ENCODE data around the gene MBTPS2.
"Not testable (repeated sequence)": the region's sequence is repeated elsewhere in the genome, so short reads cannot be mapped to it uniquely, and the experiment has no call there.

Gene MBTPS2

DNA sequence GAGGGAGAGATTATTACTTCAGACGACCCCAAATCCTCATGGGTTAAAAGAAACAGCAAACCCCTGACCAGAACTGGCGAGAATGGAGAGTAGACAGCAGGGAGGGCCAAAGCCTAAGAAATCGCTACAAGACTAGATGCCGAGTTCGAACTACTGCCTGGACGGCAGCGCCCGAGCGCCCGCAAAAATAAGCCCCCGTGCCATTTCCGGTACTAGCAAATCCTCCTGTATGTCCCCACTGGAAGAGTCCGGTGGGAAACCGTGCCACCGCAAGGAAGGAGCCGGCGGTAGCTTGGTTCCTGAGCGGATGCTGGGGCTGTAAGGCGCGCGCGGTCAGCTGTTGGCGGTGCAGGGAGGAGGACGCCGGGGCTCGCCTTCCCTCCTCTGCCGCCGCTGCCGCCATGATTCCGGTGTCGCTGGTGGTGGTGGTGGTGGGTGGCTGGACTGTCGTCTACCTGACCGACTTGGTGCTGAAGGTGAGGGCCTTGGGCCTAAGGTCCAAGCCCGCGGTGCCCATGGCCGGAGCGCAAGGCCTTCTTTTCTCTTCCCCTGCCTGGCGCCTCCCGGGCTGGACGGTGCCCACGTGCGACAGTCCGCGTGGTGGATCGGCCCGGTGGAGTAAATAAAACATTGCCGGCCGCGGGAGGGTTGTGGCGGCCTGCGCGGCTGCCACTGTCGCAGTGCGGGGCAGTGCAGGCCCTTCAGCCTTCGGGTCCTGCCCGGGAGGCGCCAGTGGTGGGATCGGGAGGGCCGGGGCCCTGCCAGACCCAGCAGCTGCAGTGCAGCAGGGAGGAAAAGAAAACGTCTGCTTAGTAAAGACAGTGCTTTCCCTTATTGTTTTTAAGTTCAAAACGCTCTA, at the start of gene MBTPS2:
Gene MBTPS2 (plus strand): TSS at position 284 of the 859 bp plus-strand sequence. CDS start 118 bp downstream, at position 402.
- peak; percentile 63 for DNase-seq (ENCODE audit: low read depth)

DNA sequence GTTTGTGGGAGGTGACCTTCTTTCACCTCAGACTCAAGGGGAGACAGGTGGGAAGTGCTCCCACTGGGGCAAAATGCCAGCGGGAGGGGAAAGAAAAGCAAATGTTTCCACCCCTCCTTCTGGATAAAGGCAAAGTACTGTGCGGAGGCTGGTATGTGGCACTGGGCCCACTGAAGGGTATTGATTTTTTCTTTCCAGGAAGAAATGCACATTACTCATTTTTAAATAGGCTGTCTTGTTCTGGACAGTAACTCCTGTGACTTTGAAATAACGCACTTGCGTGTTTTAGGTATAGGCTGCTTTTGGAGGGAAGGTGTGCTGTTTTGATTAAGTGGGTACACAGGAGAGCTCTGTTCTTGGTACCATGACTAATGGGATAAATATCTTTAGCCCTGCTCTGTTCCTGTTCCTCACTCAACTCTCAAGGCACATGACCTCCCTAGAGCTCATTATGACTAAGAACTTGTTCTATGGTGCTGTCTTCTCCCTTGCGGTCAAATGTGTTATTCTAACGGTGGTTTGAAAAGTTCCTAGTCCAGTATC, 40.7 kb upstream of the MBTPS2 start:
- no peak for DNase-seq (ENCODE audit: low read depth)

DNA sequence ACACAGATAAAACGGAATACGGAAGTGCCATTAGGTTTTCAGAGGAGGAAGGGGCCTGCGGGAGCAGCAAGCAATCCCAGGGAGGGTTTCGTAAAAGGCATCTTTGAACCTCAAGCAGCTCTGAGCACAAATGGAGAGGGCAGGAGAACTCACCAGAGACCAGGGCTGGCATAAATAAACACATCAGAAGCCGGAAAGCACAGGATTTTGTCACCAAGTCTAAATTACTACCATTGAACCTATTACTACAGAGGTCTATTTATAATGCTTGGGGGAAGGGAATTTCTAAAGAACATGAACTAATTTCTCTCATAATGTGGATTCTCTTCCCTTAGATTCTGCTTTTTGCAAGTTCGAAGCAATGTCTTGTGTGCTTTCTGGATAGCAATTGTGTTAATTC, 39.6 kb upstream of the MBTPS2 start:
- no peak for DNase-seq (ENCODE audit: low read depth)

DNA sequence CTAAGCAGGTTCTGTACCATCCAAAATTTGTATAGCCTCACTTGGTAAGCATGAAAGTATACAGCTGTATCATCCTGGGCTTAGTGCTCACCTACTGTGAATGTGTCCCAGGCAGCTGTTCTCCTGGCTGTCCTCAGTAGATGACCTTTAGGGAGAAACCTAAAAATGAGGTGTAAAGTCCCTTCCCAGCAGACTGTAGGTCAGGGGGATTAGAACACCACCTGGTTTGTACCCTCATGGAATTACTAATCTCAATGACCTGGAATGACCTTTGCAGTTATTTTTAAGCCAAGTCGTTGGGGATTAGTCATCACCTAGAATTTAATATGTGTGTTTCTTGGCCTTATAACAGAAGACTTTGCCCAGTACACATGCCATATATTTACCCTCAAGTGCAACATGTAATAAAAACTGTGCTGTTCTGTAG, 39.1 kb upstream of the MBTPS2 start:
- no peak for DNase-seq (ENCODE audit: low read depth)

DNA sequence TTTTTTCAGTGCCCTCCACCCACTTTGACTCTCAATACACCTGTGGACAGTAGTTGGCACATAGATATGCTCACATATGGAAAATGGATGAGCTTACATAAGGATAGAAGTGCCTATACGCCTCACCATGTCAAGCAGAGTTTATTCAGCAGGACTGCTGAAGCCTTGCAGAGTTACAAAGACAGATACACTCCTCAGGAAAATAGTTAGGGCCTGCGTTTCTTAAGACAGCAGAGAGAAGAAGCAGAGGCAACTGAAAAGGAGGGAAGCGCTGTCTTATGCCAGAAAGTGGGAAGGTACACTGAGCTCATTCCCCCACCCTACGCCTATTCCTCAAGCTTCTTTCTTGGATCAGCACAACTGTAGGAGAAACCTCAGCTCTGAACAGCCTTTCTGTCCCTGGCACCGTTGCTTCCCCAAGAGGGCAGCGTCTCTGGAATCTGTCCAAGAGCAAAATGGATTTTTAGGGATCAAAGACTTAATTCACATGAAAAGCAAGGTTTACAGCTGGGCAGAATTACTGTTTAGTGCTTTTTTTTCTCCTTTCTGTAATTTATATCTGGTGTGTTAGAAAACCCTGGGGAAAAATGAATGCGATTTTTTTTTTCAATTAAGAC, 37.3 kb upstream of the MBTPS2 start:
- no peak for DNase-seq (ENCODE audit: low read depth)

DNA sequence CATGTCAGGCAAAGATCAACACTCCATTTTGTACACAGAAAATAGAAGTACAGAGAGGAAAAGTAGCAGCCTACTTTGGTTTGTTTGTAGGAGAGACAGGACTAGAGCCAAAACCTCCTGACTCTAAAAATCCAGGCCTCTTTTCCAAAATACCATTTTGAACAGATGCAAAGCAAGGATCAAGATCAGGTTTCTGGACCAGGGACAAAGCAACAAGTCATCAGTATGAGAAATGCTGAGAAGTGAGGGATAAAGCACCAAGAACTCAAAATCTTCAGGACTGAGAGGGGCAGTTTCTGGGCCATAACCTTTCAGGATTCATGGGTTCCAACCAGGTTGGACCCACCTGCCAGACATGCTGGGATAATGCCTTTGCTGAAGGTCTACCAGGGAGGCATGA, 36.6 kb upstream of the MBTPS2 start:
- DNase-seq (ENCODE audit: low read depth): no peak

DNA sequence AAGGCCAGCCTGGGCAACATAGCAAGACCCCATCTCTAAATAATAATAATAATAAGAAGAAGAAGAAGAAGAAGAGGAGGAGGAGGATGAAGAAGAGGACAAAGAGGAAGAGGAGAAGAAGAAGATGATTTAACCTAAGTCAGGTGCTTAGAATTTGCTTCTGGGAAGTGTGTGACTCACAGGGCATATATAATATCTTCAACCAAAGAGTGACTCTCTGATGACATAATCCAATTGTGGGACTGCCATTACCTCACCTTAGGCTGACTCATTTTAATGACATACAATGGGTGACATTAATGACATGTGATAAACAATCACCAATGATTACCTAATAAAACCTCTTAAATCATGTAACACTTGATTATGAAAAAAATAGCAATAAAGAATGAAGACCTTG, 32.7 kb upstream of the MBTPS2 start:
- no peak for DNase-seq (ENCODE audit: low read depth)

DNA sequence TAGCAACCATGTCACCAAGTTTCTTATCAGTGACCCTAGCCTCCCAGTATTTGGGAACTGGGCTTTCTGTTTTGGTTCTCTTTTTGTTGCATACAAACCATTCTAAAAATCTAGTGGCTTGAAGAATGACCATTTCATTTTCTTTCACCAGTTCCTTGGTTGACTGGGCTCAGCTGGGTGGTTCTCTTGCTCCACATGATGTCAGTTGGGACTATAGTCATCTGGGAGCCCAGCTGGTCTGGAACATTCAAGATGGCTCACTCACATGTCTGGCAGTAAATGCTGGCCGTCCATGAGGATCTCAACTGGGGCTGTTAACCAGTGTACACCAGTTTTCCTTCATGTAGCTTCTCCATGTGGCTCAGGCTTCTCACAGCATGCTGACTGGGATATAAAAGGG, 27.6 kb upstream of the MBTPS2 start:
- no peak for DNase-seq (ENCODE audit: low read depth)

DNA sequence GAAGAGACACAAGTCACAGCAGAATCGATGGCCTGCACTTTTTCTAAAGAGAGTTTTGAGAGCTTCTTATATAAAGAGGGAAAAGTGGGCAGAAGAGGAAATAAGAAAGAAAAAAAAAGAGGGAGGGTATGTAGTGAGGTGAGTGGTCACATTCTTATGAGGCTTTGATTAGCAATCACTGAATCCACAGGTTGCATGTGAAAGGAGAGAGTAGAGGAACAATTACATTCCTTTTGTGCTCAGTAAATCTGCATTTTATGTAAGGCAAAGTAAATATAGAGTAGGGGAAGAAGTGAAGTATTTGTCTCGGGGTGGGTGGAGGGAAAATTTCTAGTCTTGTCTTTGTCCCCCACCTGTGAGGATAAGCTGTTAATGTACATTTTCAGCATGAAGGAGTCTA, 26.8 kb upstream of the MBTPS2 start:
- no peak for DNase-seq (ENCODE audit: low read depth)

DNA sequence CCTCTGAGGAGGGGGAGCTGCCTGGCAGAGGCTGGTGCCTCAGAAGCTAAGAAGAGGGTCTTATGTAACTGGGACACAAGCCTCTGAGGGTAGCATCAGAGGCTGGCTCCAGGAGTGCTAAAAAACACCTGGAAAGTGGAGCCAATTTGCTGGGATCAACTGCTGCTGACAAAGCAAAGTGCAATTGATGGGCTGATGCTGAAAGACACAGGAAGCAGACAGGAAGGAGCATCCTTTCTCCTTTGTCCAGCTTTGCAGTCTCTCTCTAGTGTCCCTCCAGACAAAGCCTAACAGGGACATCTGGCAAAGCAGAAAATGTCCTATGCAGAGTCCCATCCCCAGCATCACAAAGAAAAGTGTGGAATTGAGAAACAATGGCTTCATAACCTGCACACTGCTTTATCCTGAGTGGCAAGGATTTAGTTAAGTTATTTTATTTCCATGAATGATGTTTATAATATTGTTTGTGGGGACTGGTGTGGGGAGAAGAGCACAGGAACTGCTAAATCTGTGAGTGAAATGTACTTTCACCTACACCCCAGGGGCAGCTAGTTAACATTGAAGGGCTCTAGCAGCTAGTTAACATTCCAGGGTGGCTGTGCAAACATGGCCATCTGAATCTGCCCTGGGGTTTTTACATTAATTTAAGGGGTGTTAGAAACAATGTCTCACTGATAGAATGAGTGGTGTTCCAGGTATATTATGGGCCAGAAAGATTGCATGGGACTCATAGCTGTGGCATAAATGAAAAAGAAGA, 25.6 kb upstream of the MBTPS2 start:
- no peak for DNase-seq (ENCODE audit: low read depth)

DNA sequence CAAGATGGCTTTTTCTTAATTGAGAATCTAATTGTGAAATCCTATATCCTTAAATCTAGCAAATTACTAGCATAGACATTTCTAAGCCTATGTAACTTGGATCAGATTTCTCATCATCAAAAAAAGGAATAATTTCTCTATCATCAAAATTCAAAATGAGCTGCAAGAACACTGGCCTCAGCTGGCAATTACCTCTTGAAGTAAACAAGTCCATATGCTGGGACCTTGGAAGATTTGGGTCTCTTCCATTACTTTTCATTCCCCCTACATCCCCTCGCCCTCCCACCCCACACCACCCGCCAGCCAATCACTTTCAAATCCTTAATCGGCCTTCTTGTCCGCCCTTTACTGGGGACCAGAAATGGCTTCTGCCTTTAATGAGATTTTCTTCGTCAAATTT, 23.3 kb upstream of the MBTPS2 start:
- DNase-seq (ENCODE audit: low read depth): no peak

DNA sequence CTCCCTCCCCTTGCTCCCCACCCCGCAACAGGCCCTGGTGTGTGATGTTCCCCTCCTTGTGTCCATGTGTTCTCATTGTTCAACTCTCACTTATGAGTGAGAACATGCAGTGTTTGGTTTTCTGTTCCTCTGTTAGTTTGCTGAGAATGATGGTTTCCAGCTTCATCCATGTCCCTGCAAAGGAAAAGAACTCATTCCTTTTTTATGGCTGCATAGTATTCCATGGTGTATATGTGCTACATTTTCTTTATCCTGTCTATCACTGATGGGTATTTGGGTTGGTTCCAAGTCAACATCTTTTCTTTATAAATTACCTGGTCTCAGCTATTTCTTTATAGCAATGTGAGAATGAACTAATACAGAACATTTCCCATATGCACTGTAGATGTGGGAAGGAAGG, 19.2 kb upstream of the MBTPS2 start:
- DNase-seq (ENCODE audit: low read depth): not testable (repeated sequence)

DNA sequence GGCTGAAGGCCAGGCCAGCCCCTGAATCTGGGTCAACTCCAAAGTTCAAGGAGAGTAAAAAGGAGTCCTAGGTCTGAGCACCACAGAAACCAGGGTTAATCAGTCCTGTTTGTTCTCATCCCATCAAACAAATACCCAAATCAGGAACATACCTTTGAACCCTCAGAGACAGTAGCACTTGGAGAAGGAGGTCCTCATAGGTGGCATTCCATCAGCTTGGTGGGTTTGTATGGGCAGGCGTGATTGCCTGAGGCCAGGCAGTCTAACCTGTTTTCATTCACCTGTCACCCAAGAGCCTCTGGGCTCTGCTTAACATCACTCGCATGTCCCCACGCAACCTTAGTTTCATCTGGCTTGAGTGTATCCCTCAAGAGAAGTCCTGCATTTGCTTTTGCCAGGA, 17.5 kb upstream of the MBTPS2 start:
- DNase-seq (ENCODE audit: low read depth): no peak

DNA sequence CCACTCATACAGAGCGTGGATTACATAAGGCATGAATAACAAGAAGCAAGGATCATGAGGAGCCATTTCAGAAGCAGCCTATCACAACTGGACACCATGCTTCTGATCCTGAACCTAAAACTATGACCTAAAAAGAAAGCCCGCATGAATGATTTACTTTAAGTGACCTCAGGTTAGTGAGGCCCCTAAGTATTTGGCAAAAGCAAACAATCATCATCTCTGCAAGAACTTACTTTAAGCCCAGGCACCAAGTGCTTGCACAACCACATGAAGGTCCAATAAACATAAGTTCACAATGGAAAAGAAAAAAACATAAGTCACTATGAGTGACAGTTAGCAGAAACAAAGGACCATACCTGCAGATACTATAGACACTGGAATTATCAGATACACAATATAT, 7.9 kb upstream of the MBTPS2 start:
- DNase-seq (ENCODE audit: low read depth): no peak

DNA sequence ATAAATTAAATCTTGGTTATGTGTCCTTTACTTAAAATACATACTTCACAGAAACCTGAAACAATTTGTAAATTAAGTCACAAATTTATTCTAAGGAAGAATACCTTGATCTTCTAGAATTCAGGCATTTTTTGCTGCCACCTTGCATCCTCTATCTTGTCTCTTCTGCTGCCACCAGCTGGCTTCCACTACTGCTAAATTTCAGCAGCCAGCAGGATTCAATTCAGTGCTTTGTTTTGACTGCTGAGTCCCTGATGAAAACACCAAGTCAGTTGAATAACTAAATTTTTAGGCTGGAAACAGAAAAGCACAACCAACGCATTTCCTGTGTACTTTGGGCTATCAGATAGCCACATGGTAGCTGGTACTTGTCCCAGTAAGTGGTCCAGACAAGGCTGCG, 2.4 kb upstream of the MBTPS2 start:
- DNase-seq (ENCODE audit: low read depth): no peak

DNA sequence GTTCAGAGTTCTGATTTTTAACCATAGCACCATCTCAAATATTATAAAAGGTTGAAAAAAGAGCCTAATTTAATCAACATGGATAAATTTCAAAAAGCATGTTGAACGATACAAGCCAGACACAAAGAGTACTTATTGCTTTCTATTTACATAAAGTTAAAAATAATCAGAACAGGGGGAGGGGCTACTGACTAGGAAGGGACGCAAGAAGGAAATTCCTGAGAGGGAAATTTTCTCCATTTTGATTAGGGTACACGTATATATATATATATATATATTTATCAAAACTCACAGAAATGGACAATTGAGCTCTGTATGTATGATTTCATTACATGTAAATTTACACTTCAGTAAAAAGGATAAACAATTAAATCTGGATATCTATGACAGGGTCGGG, 482 bp upstream of the MBTPS2 start:
- no peak for DNase-seq (ENCODE audit: low read depth)

DNA sequence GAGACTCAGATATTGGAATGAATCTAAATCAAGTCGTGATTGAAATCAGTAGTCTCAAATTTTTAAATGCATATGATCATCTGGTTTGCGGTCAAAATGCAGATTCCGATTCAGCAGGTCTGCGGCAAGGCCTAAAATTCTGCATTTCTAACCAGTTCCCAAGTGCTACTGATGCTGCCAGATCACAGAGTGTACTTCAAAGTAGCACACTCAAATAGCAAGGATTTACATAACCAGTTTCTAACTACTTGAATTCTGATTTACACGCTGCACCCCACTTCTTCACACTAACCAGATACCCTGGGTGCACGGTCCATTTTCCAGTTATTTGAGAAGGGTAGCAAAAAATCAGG, 752 bp downstream of the MBTPS2 start:
- DNase-seq (ENCODE audit: low read depth): no peak

DNA sequence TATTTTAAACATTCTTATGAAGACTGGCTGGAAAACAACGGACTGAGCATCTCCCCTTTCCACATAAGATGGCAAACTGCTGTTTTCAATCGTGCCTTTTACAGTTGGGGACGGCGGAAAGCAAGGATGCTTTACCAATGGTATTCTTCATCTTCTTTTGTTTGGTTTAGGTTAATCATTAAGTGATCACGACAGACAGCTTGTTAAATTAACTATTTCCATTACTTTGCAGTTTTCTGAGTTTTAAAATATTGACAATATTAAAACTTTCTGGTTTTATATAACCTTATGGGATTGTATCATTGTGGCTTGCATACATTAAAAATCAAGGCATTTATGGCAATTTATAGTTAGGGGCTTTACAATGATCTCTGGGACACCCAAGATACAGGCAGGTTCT, 3.8 kb downstream of the MBTPS2 start:
- DNase-seq (ENCODE audit: low read depth): no peak

DNA sequence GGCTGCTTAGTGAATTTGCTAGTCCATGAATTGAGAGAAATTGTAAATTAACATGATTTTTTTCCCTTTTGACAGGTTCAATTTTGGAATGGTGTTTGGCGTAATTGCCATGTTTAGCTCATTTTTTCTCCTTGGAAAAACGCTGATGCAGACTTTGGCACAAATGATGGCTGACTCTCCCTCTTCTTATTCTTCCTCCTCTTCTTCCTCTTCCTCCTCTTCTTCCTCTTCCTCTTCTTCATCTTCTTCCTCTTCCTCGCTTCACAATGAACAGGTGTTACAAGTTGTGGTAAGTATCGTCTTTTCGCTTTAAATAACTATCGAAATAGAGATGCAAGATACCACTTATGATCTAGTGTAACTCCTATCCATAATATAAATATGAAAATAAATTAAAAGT, 5.7 kb downstream of the MBTPS2 start:
- no peak for DNase-seq (ENCODE audit: low read depth)

DNA sequence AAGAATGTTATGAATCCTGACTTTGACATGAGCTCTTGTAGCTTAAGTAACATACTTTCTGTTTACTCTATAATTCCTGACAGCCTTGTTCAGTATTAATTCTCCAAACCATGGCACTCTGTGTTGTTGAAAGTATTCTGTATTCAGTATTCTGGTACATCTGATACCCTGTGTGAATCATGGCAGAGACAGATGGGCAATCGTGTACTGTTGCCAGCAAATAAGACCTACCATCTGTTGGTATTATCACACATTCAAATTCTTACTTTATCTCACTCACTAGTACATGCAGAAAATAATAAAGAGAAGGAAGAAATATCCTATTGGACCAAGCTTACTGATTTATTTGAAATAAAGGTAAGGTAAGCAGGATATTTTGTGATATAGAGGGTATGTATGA, 7.9 kb downstream of the MBTPS2 start:
- DNase-seq (ENCODE audit: low read depth): no peak

DNA sequence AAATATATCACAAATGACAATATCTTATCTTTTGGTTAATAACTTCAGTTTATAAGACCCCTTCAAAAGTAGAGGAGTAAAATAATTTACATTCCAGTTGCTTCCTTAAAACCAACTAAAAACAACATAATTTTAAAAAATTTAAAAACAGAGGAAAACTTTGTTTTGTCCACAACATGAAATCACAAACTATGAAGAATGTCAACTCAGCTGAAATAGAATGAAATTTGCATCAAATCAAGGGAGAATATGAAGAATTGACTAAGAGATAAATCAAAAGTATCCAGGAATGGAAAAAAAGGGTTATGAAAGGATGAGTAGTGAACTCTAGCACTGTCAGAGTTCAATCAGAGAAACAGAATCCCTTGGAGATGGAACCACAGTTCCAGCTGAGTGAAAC, 14.2 kb downstream of the MBTPS2 start:
- DNase-seq (ENCODE audit: low read depth): no peak

DNA sequence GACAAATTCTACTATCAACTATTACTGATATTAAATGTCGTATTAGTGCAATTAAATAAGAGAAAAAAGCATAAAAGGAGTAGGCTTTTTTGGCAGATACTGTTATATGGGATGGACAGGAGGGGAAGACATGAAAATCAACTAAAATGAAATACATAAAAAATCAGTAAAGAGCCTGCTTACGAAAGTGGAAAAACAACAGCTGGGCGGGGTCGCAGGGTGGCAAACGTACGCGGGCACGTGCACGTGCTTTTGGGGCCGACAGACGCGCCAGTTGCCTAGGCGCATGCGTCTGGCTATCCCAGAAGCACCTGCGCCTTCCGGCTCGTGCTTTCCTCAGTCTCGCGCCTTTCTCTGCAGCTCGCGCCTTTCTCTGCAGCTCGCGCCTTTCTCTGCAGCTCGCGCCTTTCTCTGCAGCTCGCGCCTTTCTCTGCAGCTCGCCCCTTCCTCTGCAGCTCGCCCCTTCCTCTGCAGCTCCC, 16.6 kb downstream of the MBTPS2 start, which contains the start of gene YY2:
Gene YY2 (plus strand): TSS at position 51 of the 479 bp plus-strand sequence. CDS start 498 bp downstream, outside the sequence.
- DNase-seq (ENCODE audit: low read depth): no peak

DNA sequence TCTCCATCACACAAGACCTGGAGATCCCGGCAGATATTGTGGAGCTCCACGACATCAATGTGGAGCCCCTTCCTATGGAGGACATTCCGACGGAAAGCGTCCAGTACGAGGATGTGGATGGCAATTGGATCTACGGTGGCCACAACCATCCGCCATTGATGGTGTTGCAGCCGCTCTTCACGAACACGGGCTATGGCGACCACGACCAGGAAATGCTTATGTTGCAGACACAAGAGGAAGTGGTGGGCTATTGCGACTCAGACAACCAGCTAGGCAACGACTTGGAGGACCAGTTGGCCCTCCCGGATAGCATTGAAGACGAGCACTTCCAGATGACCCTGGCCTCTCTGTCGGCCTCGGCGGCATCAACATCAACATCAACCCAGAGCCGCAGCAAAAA, 17.1 kb downstream of the MBTPS2 start:
- no peak for DNase-seq (ENCODE audit: low read depth)
